Measurements from ENCODE around the gene SCML2. TPM values are rescaled to one million over a fixed set of nuclear protein-coding genes. Genes with fewer than 3 reads are reported as not detected.
"Not testable (repeated sequence)": the region's sequence is repeated elsewhere in the genome, so short reads cannot be mapped to it uniquely, and the experiment has no call there.

Gene SCML2
- polyA plus RNA-seq (2012; ENCODE audit: low read depth, missing spikeins): 0.06 TPM

DNA sequence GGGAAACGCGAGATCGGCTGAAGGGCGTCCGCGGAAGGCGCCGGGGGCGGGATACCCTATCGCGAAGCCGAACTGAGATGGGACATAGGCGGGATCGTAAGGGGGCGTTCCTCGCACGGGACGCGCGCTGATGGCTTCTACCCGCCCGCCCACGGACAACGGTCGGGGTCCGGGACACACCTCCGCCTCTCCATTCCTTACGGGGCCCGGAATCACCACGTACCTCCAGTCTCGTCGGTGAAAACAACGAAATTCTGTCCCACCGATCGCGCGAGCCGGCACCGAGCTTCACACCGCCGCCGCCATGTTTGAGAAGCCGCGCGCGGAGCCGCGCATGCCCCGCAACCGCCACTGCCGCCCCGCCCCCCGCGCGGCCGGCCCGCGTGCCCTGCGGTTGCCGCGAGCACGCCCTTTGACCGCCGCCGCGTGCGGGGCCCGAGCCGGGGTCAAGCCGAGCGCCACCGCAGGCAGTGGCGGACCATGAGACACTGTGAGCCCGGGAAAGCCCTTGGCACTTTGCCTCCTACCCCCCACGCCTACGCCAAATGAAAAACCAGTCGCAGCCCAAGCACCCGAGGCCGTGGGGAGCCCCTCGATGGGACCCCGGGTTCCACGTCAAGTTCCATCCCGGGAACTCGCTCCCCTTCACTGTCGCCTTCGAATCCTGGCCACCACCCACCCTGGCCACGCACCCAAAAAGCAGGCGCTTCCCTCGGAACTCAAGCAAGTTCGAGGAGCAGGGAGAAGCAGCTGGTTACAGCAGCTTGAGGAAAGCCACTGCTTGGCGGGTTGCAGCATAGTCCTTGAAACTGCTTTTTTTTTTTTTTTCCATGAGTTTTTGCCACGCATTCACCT, at the start of gene SCML2:
TSS of gene SCML2 (minus strand) at position 320 of the 855 bp plus-strand sequence. CDS start 20,617 bp downstream, outside the sequence.
- no peak for TF ChIP-seq POLR2A (IDR thresholded peaks at IDR 0.05; ENCODE audit: low read depth, low read length)
- TF ChIP-seq SPI1 (IDR thresholded peaks at IDR 0.05; ENCODE audit: low read depth, low read length): no peak
- TF ChIP-seq POLR2AphosphoS5 (IDR thresholded peaks at IDR 0.05; ENCODE audit: low read depth, low read length): no peak
- no peak for TF ChIP-seq PAX5 (IDR thresholded peaks at IDR 0.05; ENCODE audit: insufficient read depth, low read length, severe bottlenecking)
- no peak for TF ChIP-seq TAF1 (IDR thresholded peaks at IDR 0.05; ENCODE audit: low read depth, low read length)
- no peak for TF ChIP-seq POU2F2 (IDR thresholded peaks at IDR 0.05; ENCODE audit: low read depth, low read length)
- FAIRE-seq: peak; percentile 87

DNA sequence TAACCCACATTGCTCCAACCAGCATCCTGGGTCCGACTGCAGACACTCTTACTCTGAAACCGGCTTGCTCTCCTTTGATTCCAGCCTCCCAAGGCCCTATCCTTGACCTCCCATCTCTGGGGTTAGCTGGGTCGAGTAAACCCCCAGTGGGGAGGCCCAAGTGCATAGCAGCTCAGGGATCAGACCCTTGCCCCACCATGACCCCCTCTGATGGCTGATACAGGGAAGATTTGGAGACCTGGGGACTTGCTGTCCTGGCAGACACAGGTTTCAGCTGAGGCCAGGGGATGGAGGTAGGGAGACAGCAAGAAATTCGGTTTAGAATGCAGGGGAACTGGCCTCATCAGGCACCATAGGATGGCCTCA, 47.3 kb upstream of the SCML2 start:
- TF ChIP-seq POU2F2 (IDR thresholded peaks at IDR 0.05; ENCODE audit: low read depth, low read length) (no peak), TAF1 (IDR thresholded peaks at IDR 0.05; ENCODE audit: low read depth, low read length) (no peak), PAX5 (IDR thresholded peaks at IDR 0.05; ENCODE audit: insufficient read depth, low read length, severe bottlenecking) (no peak), POLR2AphosphoS5 (IDR thresholded peaks at IDR 0.05; ENCODE audit: low read depth, low read length) (no peak), POLR2A (IDR thresholded peaks at IDR 0.05; ENCODE audit: low read depth, low read length) (no peak), SPI1 (IDR thresholded peaks at IDR 0.05; ENCODE audit: low read depth, low read length) (no peak)
- no peak for FAIRE-seq
- no peak for DNase-seq (ENCODE audit: insufficient read length, low spot score)

More for the DNA sequence above, at the start of gene SCML2:
- no peak for DNase-seq (ENCODE audit: insufficient read length, low spot score)

DNA sequence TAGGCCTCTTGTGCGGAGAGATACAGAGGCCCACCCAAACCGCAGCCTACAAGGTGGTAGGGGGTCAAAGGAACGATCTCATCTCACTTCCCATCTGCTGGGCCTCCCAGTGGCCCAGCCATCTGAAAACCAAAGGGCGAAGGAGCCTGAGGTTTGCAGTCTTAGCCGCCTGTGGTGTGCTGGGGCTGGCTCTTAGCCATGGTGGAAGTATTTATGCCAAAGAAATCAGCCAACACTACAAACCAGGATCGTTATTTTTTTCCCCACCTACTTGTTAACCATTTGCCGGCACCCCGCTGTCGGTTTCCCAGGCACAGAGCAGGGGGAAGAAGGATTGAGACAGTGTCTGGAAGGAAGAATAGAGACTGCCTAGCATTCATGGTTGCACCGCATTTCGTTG, 40.0 kb upstream of the SCML2 start:
- FAIRE-seq (no peak), DNase-seq (ENCODE audit: insufficient read length, low spot score) (no peak)
- TF ChIP-seq PAX5 (IDR thresholded peaks at IDR 0.05; ENCODE audit: insufficient read depth, low read length, severe bottlenecking): no peak
- no peak for TF ChIP-seq SPI1 (IDR thresholded peaks at IDR 0.05; ENCODE audit: low read depth, low read length)
- TF ChIP-seq POLR2A (IDR thresholded peaks at IDR 0.05; ENCODE audit: low read depth, low read length): no peak
- TF ChIP-seq POU2F2 (IDR thresholded peaks at IDR 0.05; ENCODE audit: low read depth, low read length): no peak
- no peak for TF ChIP-seq TAF1 (IDR thresholded peaks at IDR 0.05; ENCODE audit: low read depth, low read length)
- TF ChIP-seq POLR2AphosphoS5 (IDR thresholded peaks at IDR 0.05; ENCODE audit: low read depth, low read length): no peak

DNA sequence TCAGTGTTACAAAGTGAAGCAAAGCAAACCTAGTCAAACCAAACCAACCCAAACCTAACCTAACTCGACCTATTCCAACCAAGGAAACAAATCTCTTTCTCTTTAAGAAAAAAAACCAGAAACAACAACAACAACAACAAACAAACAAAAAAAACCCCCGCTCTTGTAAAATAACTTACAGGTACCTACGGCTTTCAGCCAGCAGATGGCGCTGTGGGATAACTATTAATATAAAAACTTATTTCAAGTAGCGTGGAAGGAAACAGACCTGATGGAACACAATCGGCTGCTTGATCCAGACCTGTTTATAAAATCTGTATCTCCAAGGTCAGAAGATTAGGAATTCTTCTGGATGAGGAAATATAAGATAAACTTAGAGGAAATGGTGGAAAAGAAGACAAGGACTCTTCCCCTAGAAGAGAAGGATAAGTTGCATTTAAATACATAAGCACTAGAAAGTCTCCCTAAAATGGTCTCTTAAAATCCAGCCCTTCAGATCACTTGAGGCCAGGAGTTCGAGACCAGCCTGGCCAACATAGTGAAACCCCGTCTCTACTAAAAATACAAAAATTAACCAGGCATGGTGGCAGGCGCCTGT, 36.6 kb upstream of the SCML2 start:
- TF ChIP-seq PAX5 (IDR thresholded peaks at IDR 0.05; ENCODE audit: insufficient read depth, low read length, severe bottlenecking): no peak
- TF ChIP-seq SPI1 (IDR thresholded peaks at IDR 0.05; ENCODE audit: low read depth, low read length): no peak
- TF ChIP-seq POLR2A (IDR thresholded peaks at IDR 0.05; ENCODE audit: low read depth, low read length): no peak
- no peak for TF ChIP-seq POU2F2 (IDR thresholded peaks at IDR 0.05; ENCODE audit: low read depth, low read length)
- no peak for TF ChIP-seq POLR2AphosphoS5 (IDR thresholded peaks at IDR 0.05; ENCODE audit: low read depth, low read length)
- no peak for FAIRE-seq

DNA sequence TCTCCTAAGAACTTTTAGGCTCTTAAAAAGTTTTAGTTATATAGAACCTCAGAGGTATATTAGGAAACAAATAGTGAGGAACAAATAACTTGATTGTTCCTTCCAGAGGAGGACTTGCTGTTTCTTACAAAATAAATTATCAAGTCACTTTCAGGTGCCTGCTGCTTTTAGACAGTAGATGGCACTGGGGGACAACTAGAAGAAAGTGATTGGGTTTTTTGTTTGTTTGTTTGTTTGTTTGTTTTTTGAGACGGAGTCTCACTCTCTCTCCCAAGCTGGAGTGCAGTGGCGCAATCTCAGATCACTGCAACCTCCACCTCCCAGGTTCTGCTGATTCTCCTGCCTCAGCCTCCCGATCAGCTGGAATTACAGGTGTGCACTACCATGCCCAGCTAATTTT, 35.5 kb upstream of the SCML2 start:
- no peak for FAIRE-seq
- DNase-seq (ENCODE audit: insufficient read length, low spot score): no peak
- no peak for TF ChIP-seq POLR2A (IDR thresholded peaks at IDR 0.05; ENCODE audit: low read depth, low read length)
- no peak for TF ChIP-seq POLR2AphosphoS5 (IDR thresholded peaks at IDR 0.05; ENCODE audit: low read depth, low read length)
- TF ChIP-seq POU2F2 (IDR thresholded peaks at IDR 0.05; ENCODE audit: low read depth, low read length): no peak
- TF ChIP-seq TAF1 (IDR thresholded peaks at IDR 0.05; ENCODE audit: low read depth, low read length): no peak
- TF ChIP-seq PAX5 (IDR thresholded peaks at IDR 0.05; ENCODE audit: insufficient read depth, low read length, severe bottlenecking): no peak
- TF ChIP-seq SPI1 (IDR thresholded peaks at IDR 0.05; ENCODE audit: low read depth, low read length): no peak

More for the DNA sequence above, 36.6 kb upstream of the SCML2 start:
- no peak for DNase-seq (ENCODE audit: insufficient read length, low spot score)

DNA sequence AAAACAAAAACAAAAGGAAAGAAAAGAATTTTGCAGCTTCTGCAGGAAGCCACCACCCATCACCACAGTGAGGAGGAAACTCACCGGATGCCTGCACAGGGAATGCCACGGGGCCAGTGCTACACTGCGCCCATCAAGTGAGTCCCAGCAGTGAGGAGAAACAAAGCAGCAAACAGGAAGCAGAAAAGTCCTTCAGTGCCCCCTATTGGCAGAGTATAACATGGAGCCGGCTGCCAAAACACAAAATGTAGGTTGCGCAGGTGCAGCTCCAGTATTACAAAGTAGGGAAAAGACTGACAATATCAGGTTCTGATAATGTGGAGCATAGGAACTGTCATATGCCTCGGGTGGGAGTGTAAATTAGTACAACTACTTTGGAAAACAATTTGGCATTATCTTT, 23.3 kb upstream of the SCML2 start:
- DNase-seq (ENCODE audit: insufficient read length, low spot score) (no peak), FAIRE-seq (peak; percentile 56)
- TF ChIP-seq TAF1 (IDR thresholded peaks at IDR 0.05; ENCODE audit: low read depth, low read length) (no peak), POU2F2 (IDR thresholded peaks at IDR 0.05; ENCODE audit: low read depth, low read length) (no peak), POLR2A (IDR thresholded peaks at IDR 0.05; ENCODE audit: low read depth, low read length) (no peak), POLR2AphosphoS5 (IDR thresholded peaks at IDR 0.05; ENCODE audit: low read depth, low read length) (no peak), PAX5 (IDR thresholded peaks at IDR 0.05; ENCODE audit: insufficient read depth, low read length, severe bottlenecking) (no peak), SPI1 (IDR thresholded peaks at IDR 0.05; ENCODE audit: low read depth, low read length) (no peak)

DNA sequence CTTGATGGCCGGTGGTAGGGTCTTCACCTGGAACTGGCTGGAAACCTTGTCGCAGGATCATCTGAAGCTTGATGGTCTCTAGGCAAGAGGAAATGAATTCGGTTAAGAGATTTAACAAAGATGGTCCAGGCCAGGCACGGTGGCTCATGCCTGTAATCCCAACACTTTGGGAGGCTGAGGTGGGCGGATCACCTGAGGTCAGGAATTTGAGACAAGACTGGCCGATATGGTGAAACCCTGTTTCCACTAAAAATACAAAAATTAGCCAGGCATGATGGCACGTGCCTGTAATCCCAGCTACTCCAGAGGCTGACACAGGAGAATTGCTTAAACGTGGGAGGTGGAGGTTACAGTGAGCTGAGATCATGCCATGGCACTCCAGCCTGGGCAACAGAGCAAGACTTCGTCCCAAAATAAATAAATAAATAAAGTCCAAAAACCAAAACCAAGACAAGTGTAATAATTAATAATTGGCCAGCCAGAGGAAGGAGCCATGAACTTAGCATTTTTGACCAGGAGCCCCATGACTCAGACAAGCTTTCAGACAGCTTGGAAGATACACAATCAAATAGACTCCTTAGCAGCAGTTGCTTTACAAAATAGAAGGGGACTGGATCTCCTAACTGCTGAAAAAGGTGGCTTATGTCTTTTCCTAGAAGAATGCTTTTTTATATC, 20.8 kb upstream of the SCML2 start:
- DNase-seq (ENCODE audit: insufficient read length, low spot score); FAIRE-seq: not testable (repeated sequence)

DNA sequence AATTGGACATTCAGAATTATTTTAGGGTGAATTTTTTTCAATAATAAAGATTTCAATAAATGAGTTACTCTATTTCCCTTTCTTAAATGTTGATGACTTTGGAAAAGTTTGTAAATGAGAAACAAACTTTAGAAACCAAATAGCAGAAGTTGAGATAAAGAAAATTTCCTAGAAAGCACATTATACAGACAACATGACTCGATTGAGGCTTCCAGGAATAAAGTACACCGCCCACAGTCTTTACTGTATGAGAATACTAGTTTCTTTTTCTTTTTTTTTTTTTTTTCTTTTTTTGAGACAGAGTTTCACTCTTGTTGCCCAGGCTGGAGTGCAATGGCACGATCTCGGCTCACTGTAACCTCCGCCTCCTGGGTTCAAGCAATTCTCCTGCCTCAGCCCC, 14.6 kb upstream of the SCML2 start:
- DNase-seq (ENCODE audit: insufficient read length, low spot score); FAIRE-seq: not testable (repeated sequence)

DNA sequence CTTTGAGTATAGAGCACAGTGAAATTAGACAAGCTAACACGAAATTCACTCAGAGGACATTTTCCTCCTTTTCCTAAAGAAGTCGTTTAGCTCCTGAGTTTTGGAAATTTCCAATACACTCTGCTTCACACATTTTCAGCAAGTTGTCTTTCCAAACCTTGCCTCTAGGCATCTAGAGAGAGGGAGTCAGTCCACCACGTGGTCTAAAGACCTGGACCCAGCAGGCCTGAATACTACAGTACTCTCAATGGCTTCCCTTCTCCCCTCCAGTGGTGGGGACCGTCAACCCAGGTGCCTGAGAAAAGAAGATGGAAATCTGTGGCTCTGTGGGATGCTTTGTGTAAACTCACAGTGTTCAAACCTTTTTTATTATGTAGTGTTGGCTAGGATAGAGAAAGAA, 13.9 kb upstream of the SCML2 start:
- no peak for TF ChIP-seq PAX5 (IDR thresholded peaks at IDR 0.05; ENCODE audit: insufficient read depth, low read length, severe bottlenecking)
- TF ChIP-seq POU2F2 (IDR thresholded peaks at IDR 0.05; ENCODE audit: low read depth, low read length): no peak
- no peak for TF ChIP-seq POLR2AphosphoS5 (IDR thresholded peaks at IDR 0.05; ENCODE audit: low read depth, low read length)
- TF ChIP-seq SPI1 (IDR thresholded peaks at IDR 0.05; ENCODE audit: low read depth, low read length): no peak
- TF ChIP-seq POLR2A (IDR thresholded peaks at IDR 0.05; ENCODE audit: low read depth, low read length): no peak
- TF ChIP-seq TAF1 (IDR thresholded peaks at IDR 0.05; ENCODE audit: low read depth, low read length): no peak
- FAIRE-seq (no peak), DNase-seq (ENCODE audit: insufficient read length, low spot score) (no peak)

Measured in GM12891 (cell line).